ENCODE data around the gene RAB25. TPM values are rescaled to one million over a fixed set of nuclear protein-coding genes. Genes with fewer than 3 reads are reported as not detected.

The RAB25 gene
- total and polyA plus RNA-seq, 2 of the 13 experiments (the other 11 are each of a cell fraction or from before 2014, with no cell fraction given), result 0.20 to 0.22 TPM

DNA sequence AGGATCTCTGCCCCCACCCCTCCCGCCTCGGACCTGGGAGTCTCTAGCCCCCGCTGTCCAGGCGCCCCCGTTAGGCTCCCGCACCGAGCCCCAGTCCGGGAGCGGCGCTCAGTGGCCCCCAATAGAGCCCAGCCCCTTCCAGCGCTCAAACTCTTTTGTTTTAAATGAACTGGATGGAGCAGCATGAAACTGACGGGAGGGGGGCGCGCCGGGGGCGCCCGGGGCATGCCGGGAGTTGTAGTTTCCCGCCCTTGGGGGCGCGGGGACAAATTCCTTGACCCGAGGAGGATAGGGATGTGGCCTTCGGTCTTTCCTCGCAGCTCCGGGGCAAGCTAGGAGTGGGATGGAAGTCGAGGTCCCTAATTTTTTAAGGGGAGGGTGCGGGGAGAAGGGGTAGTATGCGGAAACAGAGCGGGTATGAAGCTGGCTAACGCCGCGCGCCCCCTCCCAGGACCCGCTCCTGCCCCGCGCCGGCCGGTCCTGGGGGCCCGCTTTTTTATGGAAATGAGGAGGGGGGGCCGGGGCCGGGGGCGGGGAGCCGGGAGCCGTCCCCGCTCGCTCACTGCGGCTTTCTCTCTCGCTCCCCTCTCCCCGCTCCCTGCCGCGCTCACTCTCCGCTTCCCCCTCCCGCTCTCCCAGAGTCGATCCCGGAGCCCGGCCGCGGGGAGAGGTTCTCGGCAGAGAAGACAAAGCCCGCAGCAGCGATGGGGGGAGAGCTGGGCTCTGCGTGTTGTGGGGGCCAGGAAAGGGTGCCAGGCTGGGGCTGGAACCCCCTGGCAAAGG lies 21.5 kb downstream of the RAB25 start, which contains the start of gene MEX3A (continued):
- TF ChIP-seq, protein P1, sequence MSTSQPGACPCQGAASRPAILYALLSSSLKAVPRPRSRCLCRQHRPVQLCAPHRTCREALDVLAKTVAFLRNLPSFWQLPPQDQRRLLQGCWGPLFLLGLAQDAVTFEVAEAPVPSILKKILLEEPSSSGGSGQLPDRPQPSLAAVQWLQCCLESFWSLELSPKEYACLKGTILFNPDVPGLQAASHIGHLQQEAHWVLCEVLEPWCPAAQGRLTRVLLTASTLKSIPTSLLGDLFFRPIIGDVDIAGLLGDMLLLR (CRISPR knock-in tag; IDR thresholded peaks at IDR 0.05), result no peak
- TF ChIP-seq ZNF10 (CRISPR knock-in tag; IDR thresholded peaks at IDR 0.05; ENCODE audit: borderline replicate concordance, low read depth) (no peak), ZFP1 (CRISPR knock-in tag; IDR thresholded peaks at IDR 0.05) (0 out of 2 replicates have a peak, but pooled peaks have one; percentile 32), CBX5 (CRISPR knock-in tag; IDR thresholded peaks at IDR 0.05; ENCODE audit: borderline replicate concordance) (no peak), SSRP1 (CRISPR knock-in tag; IDR thresholded peaks at IDR 0.05) (no peak), ZFP82 (CRISPR knock-in tag; IDR thresholded peaks at IDR 0.05; ENCODE audit: borderline replicate concordance) (0 out of 2 replicates have a peak, but pooled peaks have one; percentile 22), JARID2 (CRISPR knock-in tag; IDR thresholded peaks at IDR 0.05; ENCODE audit: insufficient replicate concordance) (no peak)
- TF ChIP-seq, protein P2, sequence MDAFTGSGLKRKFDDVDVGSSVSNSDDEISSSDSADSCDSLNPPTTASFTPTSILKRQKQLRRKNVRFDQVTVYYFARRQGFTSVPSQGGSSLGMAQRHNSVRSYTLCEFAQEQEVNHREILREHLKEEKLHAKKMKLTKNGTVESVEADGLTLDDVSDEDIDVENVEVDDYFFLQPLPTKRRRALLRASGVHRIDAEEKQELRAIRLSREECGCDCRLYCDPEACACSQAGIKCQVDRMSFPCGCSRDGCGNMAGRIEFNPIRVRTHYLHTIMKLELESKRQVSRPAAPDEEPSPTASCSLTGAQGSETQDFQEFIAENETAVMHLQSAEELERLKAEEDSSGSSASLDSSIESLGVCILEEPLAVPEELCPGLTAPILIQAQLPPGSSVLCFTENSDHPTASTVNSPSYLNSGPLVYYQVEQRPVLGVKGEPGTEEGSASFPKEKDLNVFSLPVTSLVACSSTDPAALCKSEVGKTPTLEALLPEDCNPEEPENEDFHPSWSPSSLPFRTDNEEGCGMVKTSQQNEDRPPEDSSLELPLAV (CRISPR knock-in tag; conservative IDR thresholded peaks at IDR 0.05; ENCODE audit: low read depth), result no peak
- TF ChIP-seq, protein P3, sequence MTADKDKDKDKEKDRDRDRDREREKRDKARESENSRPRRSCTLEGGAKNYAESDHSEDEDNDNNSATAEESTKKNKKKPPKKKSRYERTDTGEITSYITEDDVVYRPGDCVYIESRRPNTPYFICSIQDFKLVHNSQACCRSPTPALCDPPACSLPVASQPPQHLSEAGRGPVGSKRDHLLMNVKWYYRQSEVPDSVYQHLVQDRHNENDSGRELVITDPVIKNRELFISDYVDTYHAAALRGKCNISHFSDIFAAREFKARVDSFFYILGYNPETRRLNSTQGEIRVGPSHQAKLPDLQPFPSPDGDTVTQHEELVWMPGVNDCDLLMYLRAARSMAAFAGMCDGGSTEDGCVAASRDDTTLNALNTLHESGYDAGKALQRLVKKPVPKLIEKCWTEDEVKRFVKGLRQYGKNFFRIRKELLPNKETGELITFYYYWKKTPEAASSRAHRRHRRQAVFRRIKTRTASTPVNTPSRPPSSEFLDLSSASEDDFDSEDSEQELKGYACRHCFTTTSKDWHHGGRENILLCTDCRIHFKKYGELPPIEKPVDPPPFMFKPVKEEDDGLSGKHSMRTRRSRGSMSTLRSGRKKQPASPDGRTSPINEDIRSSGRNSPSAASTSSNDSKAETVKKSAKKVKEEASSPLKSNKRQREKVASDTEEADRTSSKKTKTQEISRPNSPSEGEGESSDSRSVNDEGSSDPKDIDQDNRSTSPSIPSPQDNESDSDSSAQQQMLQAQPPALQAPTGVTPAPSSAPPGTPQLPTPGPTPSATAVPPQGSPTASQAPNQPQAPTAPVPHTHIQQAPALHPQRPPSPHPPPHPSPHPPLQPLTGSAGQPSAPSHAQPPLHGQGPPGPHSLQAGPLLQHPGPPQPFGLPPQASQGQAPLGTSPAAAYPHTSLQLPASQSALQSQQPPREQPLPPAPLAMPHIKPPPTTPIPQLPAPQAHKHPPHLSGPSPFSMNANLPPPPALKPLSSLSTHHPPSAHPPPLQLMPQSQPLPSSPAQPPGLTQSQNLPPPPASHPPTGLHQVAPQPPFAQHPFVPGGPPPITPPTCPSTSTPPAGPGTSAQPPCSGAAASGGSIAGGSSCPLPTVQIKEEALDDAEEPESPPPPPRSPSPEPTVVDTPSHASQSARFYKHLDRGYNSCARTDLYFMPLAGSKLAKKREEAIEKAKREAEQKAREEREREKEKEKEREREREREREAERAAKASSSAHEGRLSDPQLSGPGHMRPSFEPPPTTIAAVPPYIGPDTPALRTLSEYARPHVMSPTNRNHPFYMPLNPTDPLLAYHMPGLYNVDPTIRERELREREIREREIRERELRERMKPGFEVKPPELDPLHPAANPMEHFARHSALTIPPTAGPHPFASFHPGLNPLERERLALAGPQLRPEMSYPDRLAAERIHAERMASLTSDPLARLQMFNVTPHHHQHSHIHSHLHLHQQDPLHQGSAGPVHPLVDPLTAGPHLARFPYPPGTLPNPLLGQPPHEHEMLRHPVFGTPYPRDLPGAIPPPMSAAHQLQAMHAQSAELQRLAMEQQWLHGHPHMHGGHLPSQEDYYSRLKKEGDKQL (CRISPR knock-in tag; IDR thresholded peaks at IDR 0.05; ENCODE audit: low read depth), result no peak
- TF ChIP-seq, protein P4, sequence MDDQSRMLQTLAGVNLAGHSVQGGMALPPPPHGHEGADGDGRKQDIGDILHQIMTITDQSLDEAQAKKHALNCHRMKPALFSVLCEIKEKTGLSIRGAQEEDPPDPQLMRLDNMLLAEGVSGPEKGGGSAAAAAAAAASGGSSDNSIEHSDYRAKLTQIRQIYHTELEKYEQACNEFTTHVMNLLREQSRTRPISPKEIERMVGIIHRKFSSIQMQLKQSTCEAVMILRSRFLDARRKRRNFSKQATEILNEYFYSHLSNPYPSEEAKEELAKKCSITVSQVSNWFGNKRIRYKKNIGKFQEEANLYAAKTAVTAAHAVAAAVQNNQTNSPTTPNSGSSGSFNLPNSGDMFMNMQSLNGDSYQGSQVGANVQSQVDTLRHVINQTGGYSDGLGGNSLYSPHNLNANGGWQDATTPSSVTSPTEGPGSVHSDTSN (CRISPR knock-in tag; IDR thresholded peaks at IDR 0.05; ENCODE audit: borderline replicate concordance), result no peak
- TF ChIP-seq, protein P5, sequence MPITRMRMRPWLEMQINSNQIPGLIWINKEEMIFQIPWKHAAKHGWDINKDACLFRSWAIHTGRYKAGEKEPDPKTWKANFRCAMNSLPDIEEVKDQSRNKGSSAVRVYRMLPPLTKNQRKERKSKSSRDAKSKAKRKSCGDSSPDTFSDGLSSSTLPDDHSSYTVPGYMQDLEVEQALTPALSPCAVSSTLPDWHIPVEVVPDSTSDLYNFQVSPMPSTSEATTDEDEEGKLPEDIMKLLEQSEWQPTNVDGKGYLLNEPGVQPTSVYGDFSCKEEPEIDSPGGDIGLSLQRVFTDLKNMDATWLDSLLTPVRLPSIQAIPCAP (CRISPR knock-in tag; IDR thresholded peaks at IDR 0.05; ENCODE audit: low read depth), result no peak
- TF ChIP-seq, protein P6, sequence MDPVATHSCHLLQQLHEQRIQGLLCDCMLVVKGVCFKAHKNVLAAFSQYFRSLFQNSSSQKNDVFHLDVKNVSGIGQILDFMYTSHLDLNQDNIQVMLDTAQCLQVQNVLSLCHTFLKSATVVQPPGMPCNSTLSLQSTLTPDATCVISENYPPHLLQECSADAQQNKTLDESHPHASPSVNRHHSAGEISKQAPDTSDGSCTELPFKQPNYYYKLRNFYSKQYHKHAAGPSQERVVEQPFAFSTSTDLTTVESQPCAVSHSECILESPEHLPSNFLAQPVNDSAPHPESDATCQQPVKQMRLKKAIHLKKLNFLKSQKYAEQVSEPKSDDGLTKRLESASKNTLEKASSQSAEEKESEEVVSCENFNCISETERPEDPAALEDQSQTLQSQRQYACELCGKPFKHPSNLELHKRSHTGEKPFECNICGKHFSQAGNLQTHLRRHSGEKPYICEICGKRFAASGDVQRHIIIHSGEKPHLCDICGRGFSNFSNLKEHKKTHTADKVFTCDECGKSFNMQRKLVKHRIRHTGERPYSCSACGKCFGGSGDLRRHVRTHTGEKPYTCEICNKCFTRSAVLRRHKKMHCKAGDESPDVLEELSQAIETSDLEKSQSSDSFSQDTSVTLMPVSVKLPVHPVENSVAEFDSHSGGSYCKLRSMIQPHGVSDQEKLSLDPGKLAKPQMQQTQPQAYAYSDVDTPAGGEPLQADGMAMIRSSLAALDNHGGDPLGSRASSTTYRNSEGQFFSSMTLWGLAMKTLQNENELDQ (CRISPR knock-in tag; IDR thresholded peaks at IDR 0.05; ENCODE audit: borderline replicate concordance), result no peak
- TF ChIP-seq, protein P7, sequence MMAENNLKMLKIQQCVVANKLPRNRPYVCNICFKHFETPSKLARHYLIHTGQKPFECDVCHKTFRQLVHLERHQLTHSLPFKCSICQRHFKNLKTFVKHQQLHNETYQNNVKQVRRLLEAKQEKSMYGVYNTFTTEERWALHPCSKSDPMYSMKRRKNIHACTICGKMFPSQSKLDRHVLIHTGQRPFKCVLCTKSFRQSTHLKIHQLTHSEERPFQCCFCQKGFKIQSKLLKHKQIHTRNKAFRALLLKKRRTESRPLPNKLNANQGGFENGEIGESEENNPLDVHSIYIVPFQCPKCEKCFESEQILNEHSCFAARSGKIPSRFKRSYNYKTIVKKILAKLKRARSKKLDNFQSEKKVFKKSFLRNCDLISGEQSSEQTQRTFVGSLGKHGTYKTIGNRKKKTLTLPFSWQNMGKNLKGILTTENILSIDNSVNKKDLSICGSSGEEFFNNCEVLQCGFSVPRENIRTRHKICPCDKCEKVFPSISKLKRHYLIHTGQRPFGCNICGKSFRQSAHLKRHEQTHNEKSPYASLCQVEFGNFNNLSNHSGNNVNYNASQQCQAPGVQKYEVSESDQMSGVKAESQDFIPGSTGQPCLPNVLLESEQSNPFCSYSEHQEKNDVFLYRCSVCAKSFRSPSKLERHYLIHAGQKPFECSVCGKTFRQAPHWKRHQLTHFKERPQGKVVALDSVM (CRISPR knock-in tag; IDR thresholded peaks at IDR 0.05), result no peak
